ENCODE measurements around the gene SEPTIN6.

Gene SEPTIN6

GRCh38 chrX:119734897-119735339 is 42.0 kb upstream of the SEPTIN6 start:
- Histone ChIP-seq H2AFZ (ENCODE audit: insufficient read depth, low read length, poor library complexity) (no peak overlapping the region), H3K14ac (ENCODE audit: low read length) (no peak overlapping the region), H2BK12ac (ENCODE audit: low read length) (no peak overlapping the region), H3K18ac (ENCODE audit: low read length) (no peak overlapping the region), H2BK5ac (ENCODE audit: low read depth, low read length, poor library complexity) (no peak overlapping the region), H3K36me3 (ENCODE audit: control insufficient read depth in 1 of 2, insufficient read depth in 2 of 2, low read length in 2 of 2) (no peaks in the 10 kb centered on the region), H3K4ac (ENCODE audit: low read depth, low read length) (no peak overlapping the region), H3K9ac (ENCODE audit: low read length) (no peak overlapping the region), H4K91ac (ENCODE audit: low read depth, low read length) (no peak overlapping the region), H3K27me3 (ENCODE audit: insufficient read depth, low read length) (no peaks in the 10 kb centered on the region), H3K79me1 (ENCODE audit: low read length) (no peaks in the 10 kb centered on the region), H3K4me1 (ENCODE audit: control insufficient read depth in 1 of 2, insufficient read depth in 2 of 2, low read length in 2 of 2) (peaks cover 0 to 3% of the 10 kb centered on the region in 2 experiments), H3K4me2 (ENCODE audit: low read length) (no peak overlapping the region), H4K8ac (ENCODE audit: low read depth, low read length) (no peak overlapping the region), H2BK120ac (ENCODE audit: insufficient read depth, low read length, poor library complexity) (no peak overlapping the region), H3K4me3 (ENCODE audit: low read depth, low read length) (no peak overlapping the region), H3K9me3 (ENCODE audit: insufficient read depth, low read depth, low read length) (no peaks in the 10 kb centered on the region), H4K12ac (ENCODE audit: low read depth, low read length) (no peak overlapping the region), H3K79me2 (ENCODE audit: control insufficient read depth, insufficient read depth, low read length, poor library complexity) (no peaks in the 10 kb centered on the region), H2AK5ac (ENCODE audit: low read length) (no peak overlapping the region), H3K27ac (ENCODE audit: low read depth, low read length) (no peak overlapping the region), H3K23ac (ENCODE audit: low read length) (no peak overlapping the region)
- no CpG with 5 or more reads among the region's 7 CpGs for WGBS (ENCODE audit: extremely low coverage, insufficient coverage, insufficient read length)
- no peak for DNase-seq

GRCh38 chrX:119729408-119730201 is 36.6 kb upstream of the SEPTIN6 start:
- Histone ChIP-seq H3K9me3 (ENCODE audit: insufficient read depth, low read depth, low read length) (no peaks in the 10 kb centered on the region), H2BK5ac (ENCODE audit: low read depth, low read length, poor library complexity) (no peak overlapping the region), H3K4me3 (ENCODE audit: low read depth, low read length) (no peak overlapping the region), H3K23ac (ENCODE audit: low read length) (no peak overlapping the region), H2BK120ac (ENCODE audit: insufficient read depth, low read length, poor library complexity) (no peak overlapping the region), H3K79me1 (ENCODE audit: low read length) (no peaks in the 10 kb centered on the region), H2BK12ac (ENCODE audit: low read length) (no peak overlapping the region), H3K4me2 (ENCODE audit: low read length) (no peak overlapping the region), H3K79me2 (ENCODE audit: control insufficient read depth, insufficient read depth, low read length, poor library complexity) (no peaks in the 10 kb centered on the region), H3K27me3 (ENCODE audit: insufficient read depth, low read length) (no peaks in the 10 kb centered on the region), H3K9ac (ENCODE audit: low read length) (no peak overlapping the region), H3K36me3 (ENCODE audit: control insufficient read depth in 1 of 2, insufficient read depth in 2 of 2, low read length in 2 of 2) (no peaks in the 10 kb centered on the region), H4K12ac (ENCODE audit: low read depth, low read length) (no peak overlapping the region), H3K14ac (ENCODE audit: low read length) (no peak overlapping the region), H3K4me1 (ENCODE audit: control insufficient read depth in 1 of 2, insufficient read depth in 2 of 2, low read length in 2 of 2) (no peaks in the 10 kb centered on the region), H2AFZ (ENCODE audit: insufficient read depth, low read length, poor library complexity) (no peak overlapping the region), H3K18ac (ENCODE audit: low read length) (no peak overlapping the region), H3K4ac (ENCODE audit: low read depth, low read length) (no peak overlapping the region), H4K91ac (ENCODE audit: low read depth, low read length) (no peak overlapping the region), H4K8ac (ENCODE audit: low read depth, low read length) (no peak overlapping the region), H3K27ac (ENCODE audit: low read depth, low read length) (no peak overlapping the region), H2AK5ac (ENCODE audit: low read length) (no peak overlapping the region)
- peak; percentile 28 to 79 for DNase-seq
- whole genome bisulfite sequencing (ENCODE audit: extremely low coverage, insufficient coverage, insufficient read length): no CpG with 5 or more reads among the region's 14 CpGs

GRCh38 chrX:119728487-119728886 is 35.5 kb upstream of the SEPTIN6 start:
- no CpG with 5 or more reads among the region's 5 CpGs for WGBS (ENCODE audit: extremely low coverage, insufficient coverage, insufficient read length)
- H3K23ac ChIP-seq (ENCODE audit: low read length): no peak overlapping the region

GRCh38 chrX:119726900-119727555 is 34.1 kb upstream of the SEPTIN6 start:
- Histone ChIP-seq H3K79me1 (ENCODE audit: low read length) (no peaks in the 10 kb centered on the region), H3K9ac (ENCODE audit: low read length) (no peak overlapping the region)

More at GRCh38 chrX:119728487-119728886, 35.5 kb upstream of the SEPTIN6 start:
- Histone ChIP-seq H3K79me1 (ENCODE audit: low read length) (no peaks in the 10 kb centered on the region), H3K14ac (ENCODE audit: low read length) (no peak overlapping the region), H3K9me3 (ENCODE audit: insufficient read depth, low read depth, low read length) (no peaks in the 10 kb centered on the region), H4K12ac (ENCODE audit: low read depth, low read length) (no peak overlapping the region), H3K36me3 (ENCODE audit: control insufficient read depth in 1 of 2, insufficient read depth in 2 of 2, low read length in 2 of 2) (no peaks in the 10 kb centered on the region), H4K91ac (ENCODE audit: low read depth, low read length) (no peak overlapping the region), H3K27me3 (ENCODE audit: insufficient read depth, low read length) (no peaks in the 10 kb centered on the region), H3K27ac (ENCODE audit: low read depth, low read length) (no peak overlapping the region), H2BK120ac (ENCODE audit: insufficient read depth, low read length, poor library complexity) (no peak overlapping the region), H3K4me3 (ENCODE audit: low read depth, low read length) (no peak overlapping the region), H3K4ac (ENCODE audit: low read depth, low read length) (no peak overlapping the region), H3K79me2 (ENCODE audit: control insufficient read depth, insufficient read depth, low read length, poor library complexity) (no peaks in the 10 kb centered on the region), H3K9ac (ENCODE audit: low read length) (no peak overlapping the region), H2AK5ac (ENCODE audit: low read length) (no peak overlapping the region), H2AFZ (ENCODE audit: insufficient read depth, low read length, poor library complexity) (no peak overlapping the region), H3K4me1 (ENCODE audit: control insufficient read depth in 1 of 2, insufficient read depth in 2 of 2, low read length in 2 of 2) (no peaks in the 10 kb centered on the region), H3K4me2 (ENCODE audit: low read length) (no peak overlapping the region), H3K18ac (ENCODE audit: low read length) (no peak overlapping the region), H4K8ac (ENCODE audit: low read depth, low read length) (no peak overlapping the region), H2BK12ac (ENCODE audit: low read length) (no peak overlapping the region), H2BK5ac (ENCODE audit: low read depth, low read length, poor library complexity) (no peak overlapping the region)
- DNase-seq: peak; percentile 9 to 63

More at GRCh38 chrX:119726900-119727555, 34.1 kb upstream of the SEPTIN6 start:
- no peak overlapping the region for H4K91ac ChIP-seq (ENCODE audit: low read depth, low read length)
- no peaks in the 10 kb centered on the region for H3K9me3 ChIP-seq (ENCODE audit: insufficient read depth, low read depth, low read length)
- no peak overlapping the region for H4K12ac ChIP-seq (ENCODE audit: low read depth, low read length)
- no CpG with 5 or more reads among the region's 7 CpGs for WGBS (ENCODE audit: extremely low coverage, insufficient coverage, insufficient read length)
- H3K4me2 ChIP-seq (ENCODE audit: low read length): no peak overlapping the region
- DNase-seq: no peak
- H3K4ac ChIP-seq (ENCODE audit: low read depth, low read length): no peak overlapping the region
- no peak overlapping the region for H3K27ac ChIP-seq (ENCODE audit: low read depth, low read length)
- no peaks in the 10 kb centered on the region for H3K36me3 ChIP-seq (ENCODE audit: control insufficient read depth in 1 of 2, insufficient read depth in 2 of 2, low read length in 2 of 2)
- H2AK5ac ChIP-seq (ENCODE audit: low read length): no peak overlapping the region
- no peak overlapping the region for H2BK5ac ChIP-seq (ENCODE audit: low read depth, low read length, poor library complexity)
- no peaks in the 10 kb centered on the region for H3K27me3 ChIP-seq (ENCODE audit: insufficient read depth, low read length)
- H2BK12ac ChIP-seq (ENCODE audit: low read length): no peak overlapping the region
- no peaks in the 10 kb centered on the region for H3K79me2 ChIP-seq (ENCODE audit: control insufficient read depth, insufficient read depth, low read length, poor library complexity)
- H2AFZ ChIP-seq (ENCODE audit: insufficient read depth, low read length, poor library complexity): no peak overlapping the region
- H3K14ac ChIP-seq (ENCODE audit: low read length): no peak overlapping the region
- H2BK120ac ChIP-seq (ENCODE audit: insufficient read depth, low read length, poor library complexity): no peak overlapping the region
- no peaks in the 10 kb centered on the region for H3K4me1 ChIP-seq (ENCODE audit: control insufficient read depth in 1 of 2, insufficient read depth in 2 of 2, low read length in 2 of 2)
- H3K4me3 ChIP-seq (ENCODE audit: low read depth, low read length): no peak overlapping the region
- no peak overlapping the region for H3K18ac ChIP-seq (ENCODE audit: low read length)
- no peak overlapping the region for H4K8ac ChIP-seq (ENCODE audit: low read depth, low read length)
- H3K23ac ChIP-seq (ENCODE audit: low read length): no peak overlapping the region
